ENCODE results near the gene PLCZ1.
A peak's percentile ranks its signal among the peaks of the same experiment; 100 is the strongest.

Gene PLCZ1

DNA sequence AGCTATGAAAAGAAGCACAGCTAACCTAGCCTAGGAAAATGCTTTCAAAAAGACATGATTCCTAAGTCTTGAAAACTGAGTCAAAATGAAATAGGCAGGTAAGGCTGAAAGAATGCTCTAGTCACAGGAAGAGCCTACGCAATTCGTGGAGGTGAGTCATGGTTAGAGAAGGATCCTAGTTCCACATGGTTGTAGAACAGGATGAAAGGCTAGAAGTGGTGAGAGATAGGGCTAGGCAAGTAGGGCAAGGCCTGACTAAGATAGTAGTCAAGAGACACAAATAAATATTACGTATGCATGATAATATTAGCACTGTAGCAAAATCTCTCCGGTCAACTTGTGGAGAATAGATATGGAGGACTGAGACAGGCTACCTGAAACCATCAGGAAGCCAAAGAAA lies 47.2 kb downstream of the PLCZ1 start:
- Histone ChIP-seq H3K27me3 (ENCODE audit: insufficient read depth, poor library complexity, severe bottlenecking) (no peaks in the 10 kb centered on the region), H3K4me3 (replicated peaks; ENCODE audit: insufficient read depth, low read length) (no peak overlapping the region), H3K27ac (replicated peaks) (no peak overlapping the region)
- DNase-seq (ENCODE audit: low read depth in 1 of 2, low spot score in 1 of 2), result no peak
- TF ChIP-seq REST (IDR thresholded peaks at IDR 0.05; ENCODE audit: insufficient replicate concordance, low read depth), result no peak
- no peak for TF ChIP-seq GABPA (IDR thresholded peaks at IDR 0.05; ENCODE audit: low read depth)
- TF ChIP-seq SPI1 (IDR thresholded peaks at IDR 0.05; ENCODE audit: borderline replicate concordance, low read depth), result no peak
- no peak for TF ChIP-seq POLR2AphosphoS5 (IDR thresholded peaks at IDR 0.05; ENCODE audit: low read depth)
- TF ChIP-seq, protein P1, sequence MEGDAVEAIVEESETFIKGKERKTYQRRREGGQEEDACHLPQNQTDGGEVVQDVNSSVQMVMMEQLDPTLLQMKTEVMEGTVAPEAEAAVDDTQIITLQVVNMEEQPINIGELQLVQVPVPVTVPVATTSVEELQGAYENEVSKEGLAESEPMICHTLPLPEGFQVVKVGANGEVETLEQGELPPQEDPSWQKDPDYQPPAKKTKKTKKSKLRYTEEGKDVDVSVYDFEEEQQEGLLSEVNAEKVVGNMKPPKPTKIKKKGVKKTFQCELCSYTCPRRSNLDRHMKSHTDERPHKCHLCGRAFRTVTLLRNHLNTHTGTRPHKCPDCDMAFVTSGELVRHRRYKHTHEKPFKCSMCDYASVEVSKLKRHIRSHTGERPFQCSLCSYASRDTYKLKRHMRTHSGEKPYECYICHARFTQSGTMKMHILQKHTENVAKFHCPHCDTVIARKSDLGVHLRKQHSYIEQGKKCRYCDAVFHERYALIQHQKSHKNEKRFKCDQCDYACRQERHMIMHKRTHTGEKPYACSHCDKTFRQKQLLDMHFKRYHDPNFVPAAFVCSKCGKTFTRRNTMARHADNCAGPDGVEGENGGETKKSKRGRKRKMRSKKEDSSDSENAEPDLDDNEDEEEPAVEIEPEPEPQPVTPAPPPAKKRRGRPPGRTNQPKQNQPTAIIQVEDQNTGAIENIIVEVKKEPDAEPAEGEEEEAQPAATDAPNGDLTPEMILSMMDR (IDR thresholded peaks at IDR 0.05; ENCODE audit: insufficient read depth, low read length), result no peak

DNA sequence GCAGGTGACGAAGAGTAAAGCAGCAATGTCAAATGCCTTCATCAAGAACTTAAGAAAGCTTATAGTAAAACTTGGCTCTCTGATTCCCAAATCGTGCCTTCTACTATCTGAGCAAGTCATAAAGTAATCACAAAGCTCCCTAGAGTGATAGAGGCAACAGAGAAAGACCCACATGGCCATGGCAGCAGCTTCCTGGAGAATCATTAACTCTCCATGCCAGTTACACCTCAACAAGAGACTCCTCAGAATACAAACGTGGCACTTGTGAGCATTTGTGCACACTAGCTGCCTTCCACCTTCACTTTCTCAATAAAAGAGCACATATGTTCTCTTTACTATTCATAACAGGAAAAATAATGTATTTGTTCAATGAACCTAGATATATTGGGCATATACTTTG lies 48.0 kb downstream of the PLCZ1 start:
- no peak for DNase-seq (ENCODE audit: low read depth in 1 of 2, low spot score in 1 of 2)
- TF ChIP-seq, protein P1 (IDR thresholded peaks at IDR 0.05; ENCODE audit: insufficient read depth, low read length), result no peak
- TF ChIP-seq GABPA (IDR thresholded peaks at IDR 0.05; ENCODE audit: low read depth) (no peak), SPI1 (IDR thresholded peaks at IDR 0.05; ENCODE audit: borderline replicate concordance, low read depth) (no peak), REST (IDR thresholded peaks at IDR 0.05; ENCODE audit: insufficient replicate concordance, low read depth) (no peak), POLR2AphosphoS5 (IDR thresholded peaks at IDR 0.05; ENCODE audit: low read depth) (no peak)
- no peaks in the 10 kb centered on the region for H3K27me3 ChIP-seq (ENCODE audit: insufficient read depth, poor library complexity, severe bottlenecking)
- H3K4me3 ChIP-seq (replicated peaks; ENCODE audit: insufficient read depth, low read length), result no peak overlapping the region
- no peak overlapping the region for H3K27ac ChIP-seq (replicated peaks)

DNA sequence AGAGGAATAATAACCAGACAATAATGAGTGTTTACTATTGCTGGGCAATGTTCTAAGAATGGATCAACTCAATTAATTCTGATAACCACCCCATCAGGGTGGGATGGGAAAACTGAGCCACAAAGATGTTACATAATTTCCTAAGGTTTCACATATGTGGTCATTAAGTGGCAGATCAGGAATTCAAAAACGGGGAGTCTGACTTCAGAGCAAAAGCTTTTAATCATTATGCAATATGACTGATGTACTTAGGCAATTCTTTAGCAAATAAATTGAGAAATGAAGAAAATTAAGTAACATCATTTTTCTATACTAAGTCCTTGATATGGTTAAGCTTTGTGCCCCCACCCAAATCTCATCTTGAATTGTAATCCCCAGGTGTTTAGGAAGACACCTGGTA lies 53.4 kb downstream of the PLCZ1 start:
- no peak for TF ChIP-seq SPI1 (IDR thresholded peaks at IDR 0.05; ENCODE audit: borderline replicate concordance, low read depth)
- peak in 1 of 2 experiments; percentile 1 for DNase-seq (ENCODE audit: low read depth in 1 of 2, low spot score in 1 of 2)
- Histone ChIP-seq H3K27ac (replicated peaks) (no peak overlapping the region), H3K4me3 (replicated peaks; ENCODE audit: insufficient read depth, low read length) (no peak overlapping the region), H3K27me3 (ENCODE audit: insufficient read depth, poor library complexity, severe bottlenecking) (no peaks in the 10 kb centered on the region)

DNA sequence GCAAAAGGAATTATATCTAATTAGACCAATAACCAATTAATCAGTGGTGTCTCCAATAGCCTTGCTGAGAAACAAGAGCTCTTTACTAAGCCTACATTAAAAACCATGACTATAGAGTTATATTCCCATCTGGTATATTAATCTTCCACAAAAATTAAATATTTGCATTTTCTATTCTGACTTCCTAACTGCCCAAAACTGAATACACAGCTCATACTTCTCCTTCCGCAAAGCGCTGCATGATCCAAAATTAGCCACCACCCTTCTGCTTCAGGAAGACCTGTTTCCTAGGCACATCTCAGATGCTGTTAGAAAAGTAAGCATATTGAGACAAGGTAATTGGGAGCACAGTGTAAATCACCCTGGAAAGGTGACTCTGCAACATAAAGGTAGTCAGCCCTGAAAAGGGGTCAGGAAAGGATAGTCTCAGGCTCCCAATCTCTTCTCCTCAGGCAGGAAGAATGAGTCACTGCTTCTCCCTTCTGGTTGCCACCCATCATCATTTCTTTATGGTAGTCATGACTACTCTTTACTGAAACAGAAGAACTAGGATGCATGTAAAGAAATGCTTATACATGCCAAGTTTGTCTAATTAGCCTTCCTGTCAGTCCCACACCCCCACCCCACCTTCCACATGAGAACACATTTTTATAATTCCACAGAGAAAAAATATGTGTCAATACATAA lies 54.3 kb downstream of the PLCZ1 start:
- TF ChIP-seq SPI1 (IDR thresholded peaks at IDR 0.05; ENCODE audit: borderline replicate concordance, low read depth), result no peak
- H3K27ac ChIP-seq (replicated peaks), result no peak overlapping the region
- H3K4me3 ChIP-seq (replicated peaks; ENCODE audit: insufficient read depth, low read length), result no peak overlapping the region
- no peak for DNase-seq (ENCODE audit: low read depth in 1 of 2, low spot score in 1 of 2)
- no peaks in the 10 kb centered on the region for H3K27me3 ChIP-seq (ENCODE audit: insufficient read depth, poor library complexity, severe bottlenecking)

- TF ChIP-seq REST (IDR thresholded peaks at IDR 0.05; ENCODE audit: insufficient replicate concordance, low read depth) (no peak), SPI1 (IDR thresholded peaks at IDR 0.05; ENCODE audit: borderline replicate concordance, low read depth) (no peak), GABPA (IDR thresholded peaks at IDR 0.05; ENCODE audit: low read depth) (no peak), POLR2AphosphoS5 (IDR thresholded peaks at IDR 0.05; ENCODE audit: low read depth) (no peak)
- TF ChIP-seq, protein P1 (IDR thresholded peaks at IDR 0.05; ENCODE audit: insufficient read depth, low read length), result no peak
- Histone ChIP-seq H3K4me3 (replicated peaks; ENCODE audit: insufficient read depth, low read length) (no peak overlapping the region), H3K27ac (replicated peaks) (no peak overlapping the region), H3K27me3 (ENCODE audit: insufficient read depth, poor library complexity, severe bottlenecking) (no peaks in the 10 kb centered on the region)
- no peak for DNase-seq (ENCODE audit: low read depth in 1 of 2, low spot score in 1 of 2)
Observed at GRCh38 chr12:18681818-18682217, 56.0 kb downstream of the PLCZ1 start.
